Measurements from ENCODE around the gene REC8. TPM values are rescaled to one million over a fixed set of nuclear protein-coding genes. Genes with fewer than 3 reads are reported as not detected.
"Not testable (repeated sequence)": the region's sequence is repeated elsewhere in the genome, so short reads cannot be mapped to it uniquely, and the experiment has no call there.

Gene REC8
- total RNA-seq, 1 donor from 2014 or later, result 46.4 TPM

DNA sequence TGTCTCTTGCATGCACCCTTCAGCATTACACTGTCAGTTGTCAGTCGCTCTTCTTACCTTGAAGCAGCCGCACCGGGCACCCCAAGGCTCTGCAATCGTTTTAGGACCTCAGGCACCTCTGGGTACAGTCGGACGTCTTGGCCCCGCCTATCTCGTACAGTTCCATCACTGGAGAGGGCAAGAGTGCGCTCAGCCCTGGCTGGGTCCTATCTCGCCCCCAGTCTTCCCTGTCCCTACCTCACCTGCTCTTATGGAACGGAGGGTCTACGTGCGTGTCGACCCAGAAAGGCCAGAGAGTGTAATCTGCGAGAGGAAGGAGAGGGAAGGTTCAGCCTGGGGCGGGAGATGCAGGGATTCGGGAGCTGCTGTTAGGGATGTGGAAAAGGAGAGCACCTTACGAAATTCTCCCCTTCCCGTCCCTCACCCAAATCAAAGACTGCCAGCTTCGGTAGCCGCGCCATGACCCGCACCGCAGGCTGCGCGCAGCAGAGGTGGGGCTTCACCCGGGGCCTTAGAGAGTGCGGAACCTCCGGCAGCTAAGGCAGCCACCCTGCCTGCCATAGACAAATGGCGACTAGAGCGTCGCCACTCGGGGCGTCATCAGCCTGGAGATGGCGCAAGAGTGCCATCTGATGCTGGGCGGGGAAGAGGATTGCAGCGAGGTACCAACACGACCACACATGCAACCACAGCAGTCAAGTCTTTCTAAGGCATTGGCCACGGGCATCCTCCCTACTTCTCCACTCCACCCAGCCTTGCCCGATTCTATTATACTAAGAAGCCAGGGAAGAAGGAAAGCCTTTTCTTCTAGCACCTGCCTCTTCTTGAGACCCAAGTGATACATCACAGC, 43.8 kb downstream of the REC8 start, which contains the start of gene MDP1:
MDP1 (minus strand) TSS at position 572 of the 850 bp plus-strand sequence; CDS start at position 461, 111 bp downstream.
- H3K27me3 Mint-ChIP-seq (ENCODE audit: low read depth, unreplicated experiment), result no peaks in the 10 kb centered on the region
- H3K4me1 Mint-ChIP-seq (ENCODE audit: low read depth, unreplicated experiment), result peaks cover 11% of the 10 kb centered on the region
- peak within 1 kb of the TSS; percentile 73 for H3K27ac Mint-ChIP-seq (ENCODE audit: unreplicated experiment)
- peak within 1 kb of the TSS; percentile 86 for H3K4me3 Mint-ChIP-seq (ENCODE audit: unreplicated experiment)
- Histone ChIP-seq H3K9me3 (ENCODE audit: insufficient read depth, low read depth, low read length) (no peaks in the 10 kb centered on the region), H3K27ac (ENCODE audit: low read depth, low read length) (peak within 1 kb of the TSS; percentile 58), H3K4me1 (ENCODE audit: insufficient read depth, low read length) (peaks cover 8% of the 10 kb centered on the region), H3K79me2 (ENCODE audit: insufficient read depth, low read length) (peaks cover 35% of the 10 kb centered on the region), H3K9ac (ENCODE audit: low read length) (peak within 1 kb of the TSS; percentile 84), H2AFZ (ENCODE audit: low read depth, low read length) (peak within 1 kb of the TSS; percentile 74), H3K4me3 (ENCODE audit: insufficient read depth, low read depth, low read length) (peak within 1 kb of the TSS; percentile 75), H3K27me3 (ENCODE audit: insufficient read depth, low read length) (no peaks in the 10 kb centered on the region), H4K20me1 (ENCODE audit: insufficient read depth, low read length) (peaks cover under 1% of the 10 kb centered on the region), H3K4me2 (ENCODE audit: low read length) (peak within 1 kb of the TSS; percentile 94), H3K36me3 (ENCODE audit: insufficient read depth, low read length) (no peaks in the 10 kb centered on the region)
- peak; percentile 74 for DNase-seq (ENCODE audit: low read depth)
- H3K36me3 Mint-ChIP-seq (ENCODE audit: low read depth, unreplicated experiment), result peaks cover 11% of the 10 kb centered on the region
- H3K9me3 Mint-ChIP-seq (ENCODE audit: unreplicated experiment), result no peaks in the 10 kb centered on the region
- FAIRE-seq, result peak; percentile 80
- no peak for TF ChIP-seq EZH2 (IDR thresholded peaks at IDR 0.05; ENCODE audit: insufficient read depth, low read length)
- TF ChIP-seq, protein P1, sequence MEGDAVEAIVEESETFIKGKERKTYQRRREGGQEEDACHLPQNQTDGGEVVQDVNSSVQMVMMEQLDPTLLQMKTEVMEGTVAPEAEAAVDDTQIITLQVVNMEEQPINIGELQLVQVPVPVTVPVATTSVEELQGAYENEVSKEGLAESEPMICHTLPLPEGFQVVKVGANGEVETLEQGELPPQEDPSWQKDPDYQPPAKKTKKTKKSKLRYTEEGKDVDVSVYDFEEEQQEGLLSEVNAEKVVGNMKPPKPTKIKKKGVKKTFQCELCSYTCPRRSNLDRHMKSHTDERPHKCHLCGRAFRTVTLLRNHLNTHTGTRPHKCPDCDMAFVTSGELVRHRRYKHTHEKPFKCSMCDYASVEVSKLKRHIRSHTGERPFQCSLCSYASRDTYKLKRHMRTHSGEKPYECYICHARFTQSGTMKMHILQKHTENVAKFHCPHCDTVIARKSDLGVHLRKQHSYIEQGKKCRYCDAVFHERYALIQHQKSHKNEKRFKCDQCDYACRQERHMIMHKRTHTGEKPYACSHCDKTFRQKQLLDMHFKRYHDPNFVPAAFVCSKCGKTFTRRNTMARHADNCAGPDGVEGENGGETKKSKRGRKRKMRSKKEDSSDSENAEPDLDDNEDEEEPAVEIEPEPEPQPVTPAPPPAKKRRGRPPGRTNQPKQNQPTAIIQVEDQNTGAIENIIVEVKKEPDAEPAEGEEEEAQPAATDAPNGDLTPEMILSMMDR (IDR thresholded peaks at IDR 0.05; ENCODE audit: insufficient read depth, low read depth, low read length), result peak; percentile 58

DNA sequence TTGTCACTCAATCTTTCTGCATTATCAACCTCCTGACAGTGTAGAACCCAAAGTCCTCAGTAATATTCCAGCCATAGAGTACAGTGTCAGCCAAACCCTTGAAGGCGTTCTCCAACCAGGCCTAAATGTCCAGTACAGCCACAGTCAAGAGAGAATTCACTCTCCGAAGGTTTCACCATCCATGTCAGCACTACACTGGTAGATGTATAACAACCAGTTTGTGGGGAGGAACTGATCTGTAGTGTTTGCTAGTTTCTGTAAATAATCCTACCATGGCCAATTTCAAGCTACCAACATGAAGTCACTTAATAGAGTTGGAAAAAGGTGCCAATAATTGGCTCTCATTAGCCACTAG, 44.4 kb downstream of the REC8 start:
- FAIRE-seq (no peak), DNase-seq (ENCODE audit: low read depth) (no peak)
- H3K4me1 Mint-ChIP-seq (ENCODE audit: low read depth, unreplicated experiment), result peaks cover 11% of the 10 kb centered on the region
- peak overlapping the region; percentile 73 for H3K27ac Mint-ChIP-seq (ENCODE audit: unreplicated experiment)
- TF ChIP-seq EZH2 (IDR thresholded peaks at IDR 0.05; ENCODE audit: insufficient read depth, low read length), result no peak
- TF ChIP-seq, protein P1 (IDR thresholded peaks at IDR 0.05; ENCODE audit: insufficient read depth, low read depth, low read length), result no peak
- H3K27me3 Mint-ChIP-seq (ENCODE audit: low read depth, unreplicated experiment), result no peaks in the 10 kb centered on the region
- peak overlapping the region; percentile 75 for H3K4me3 ChIP-seq (ENCODE audit: insufficient read depth, low read depth, low read length)
- H4K20me1 ChIP-seq (ENCODE audit: insufficient read depth, low read length), result peaks cover 5% of the 10 kb centered on the region
- no peak overlapping the region for H3K27ac ChIP-seq (ENCODE audit: low read depth, low read length)
- no peaks in the 10 kb centered on the region for H3K9me3 ChIP-seq (ENCODE audit: insufficient read depth, low read depth, low read length)
- H2AFZ ChIP-seq (ENCODE audit: low read depth, low read length), result peak overlapping the region; percentile 74
- H3K36me3 ChIP-seq (ENCODE audit: insufficient read depth, low read length), result no peaks in the 10 kb centered on the region
- H3K4me2 ChIP-seq (ENCODE audit: low read length), result peak overlapping the region; percentile 94
- peak overlapping the region; percentile 86 for H3K4me3 Mint-ChIP-seq (ENCODE audit: unreplicated experiment)
- H3K27me3 ChIP-seq (ENCODE audit: insufficient read depth, low read length), result no peaks in the 10 kb centered on the region
- H3K9ac ChIP-seq (ENCODE audit: low read length), result peak overlapping the region; percentile 84
- H3K9me3 Mint-ChIP-seq (ENCODE audit: unreplicated experiment), result no peaks in the 10 kb centered on the region
- H3K4me1 ChIP-seq (ENCODE audit: insufficient read depth, low read length), result peaks cover 8% of the 10 kb centered on the region
- H3K36me3 Mint-ChIP-seq (ENCODE audit: low read depth, unreplicated experiment), result peaks cover 10% of the 10 kb centered on the region
- peaks cover 41% of the 10 kb centered on the region for H3K79me2 ChIP-seq (ENCODE audit: insufficient read depth, low read length)

DNA sequence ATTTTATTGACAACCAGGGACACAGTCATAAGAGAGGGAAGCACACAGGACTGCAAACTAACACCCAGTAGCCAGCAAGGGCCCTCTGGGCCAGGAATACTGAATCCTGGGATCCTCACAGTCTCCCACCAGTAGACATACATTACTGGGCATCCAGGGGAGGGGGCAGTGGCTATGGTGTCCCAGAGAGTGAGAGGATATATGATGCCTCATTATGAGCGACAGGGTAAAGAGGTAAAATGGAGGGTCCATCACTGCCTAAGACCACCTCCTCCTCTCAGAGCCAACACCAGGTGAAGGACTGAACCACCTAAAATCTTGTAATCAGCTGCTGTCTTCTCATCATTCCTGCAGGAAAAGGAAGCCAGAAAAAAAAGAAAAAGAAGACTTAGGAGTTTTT, 45.0 kb downstream of the REC8 start:
- not testable (repeated sequence) for H3K36me3 Mint-ChIP-seq (ENCODE audit: low read depth, unreplicated experiment); H3K4me2 ChIP-seq (ENCODE audit: low read length); H3K27me3 Mint-ChIP-seq (ENCODE audit: low read depth, unreplicated experiment); H3K36me3 ChIP-seq (ENCODE audit: insufficient read depth, low read length); H3K27ac Mint-ChIP-seq (ENCODE audit: unreplicated experiment); H2AFZ ChIP-seq (ENCODE audit: low read depth, low read length); H3K4me1 Mint-ChIP-seq (ENCODE audit: low read depth, unreplicated experiment); H3K4me3 ChIP-seq (ENCODE audit: insufficient read depth, low read depth, low read length); H3K4me1 ChIP-seq (ENCODE audit: insufficient read depth, low read length); H3K27me3 ChIP-seq (ENCODE audit: insufficient read depth, low read length); DNase-seq (ENCODE audit: low read depth); H3K9ac ChIP-seq (ENCODE audit: low read length); H3K27ac ChIP-seq (ENCODE audit: low read depth, low read length); H4K20me1 ChIP-seq (ENCODE audit: insufficient read depth, low read length); H3K9me3 ChIP-seq (ENCODE audit: insufficient read depth, low read depth, low read length); H3K4me3 Mint-ChIP-seq (ENCODE audit: unreplicated experiment); H3K9me3 Mint-ChIP-seq (ENCODE audit: unreplicated experiment); FAIRE-seq
- H3K79me2 ChIP-seq (ENCODE audit: insufficient read depth, low read length), result peaks cover 45% of the 10 kb centered on the region
